GM21390 (cell line): Measurements from ENCODE around the gene TAMALIN.

Experiments
- ATAC-seq: cut with Tn5 transposase; IDR thresholded peaks from one replicate; pipeline ENCODE4 v1.9.1; 2021; ENCODE audit not compliant: unreplicated experiment

Gene TAMALIN

GRCh38 chr12:52054833-52055730 lies 48.3 kb downstream of the TAMALIN start:
- ATAC-seq, result no peak

- ATAC-seq, result no peak
Measured at GRCh38 chr12:52055731-52056711, 49.3 kb downstream of the TAMALIN start.

GRCh38 chr12:52056801-52057637 lies 50.3 kb downstream of the TAMALIN start:
- ATAC-seq, result no peak

GRCh38 chr12:52057638-52058576 lies 51.2 kb downstream of the TAMALIN start:
- no peak for ATAC-seq

- no peak for ATAC-seq
Measured at GRCh38 chr12:52058631-52059361, 52.0 kb downstream of the TAMALIN start.

- ATAC-seq, result no peak
Measured at GRCh38 chr12:52059582-52060497, 53.1 kb downstream of the TAMALIN start.

- no peak for ATAC-seq
Measured at GRCh38 chr12:52060498-52061177, 53.9 kb downstream of the TAMALIN start.

GRCh38 chr12:52061470-52062166 lies 54.9 kb downstream of the TAMALIN start:
- no peak for ATAC-seq

GRCh38 chr12:52062167-52063081 lies 55.7 kb downstream of the TAMALIN start:
- ATAC-seq, result no peak

- no peak for ATAC-seq
Measured at GRCh38 chr12:52063082-52063924, 56.6 kb downstream of the TAMALIN start.

- ATAC-seq, result no peak
Measured at GRCh38 chr12:52063981-52064649, 57.4 kb downstream of the TAMALIN start.
